HG03025 (cell line): Measurements from ENCODE around the gene EEF2K.

Source experiments
- ATAC-seq: cut with Tn5 transposase; IDR thresholded peaks from one replicate; pipeline ENCODE4 v1.9.1; 2021; ENCODE audit warnings: mild to moderate bottlenecking, moderate library complexity; ENCODE audit not compliant: unreplicated experiment, low FRiP score

The EEF2K gene

DNA sequence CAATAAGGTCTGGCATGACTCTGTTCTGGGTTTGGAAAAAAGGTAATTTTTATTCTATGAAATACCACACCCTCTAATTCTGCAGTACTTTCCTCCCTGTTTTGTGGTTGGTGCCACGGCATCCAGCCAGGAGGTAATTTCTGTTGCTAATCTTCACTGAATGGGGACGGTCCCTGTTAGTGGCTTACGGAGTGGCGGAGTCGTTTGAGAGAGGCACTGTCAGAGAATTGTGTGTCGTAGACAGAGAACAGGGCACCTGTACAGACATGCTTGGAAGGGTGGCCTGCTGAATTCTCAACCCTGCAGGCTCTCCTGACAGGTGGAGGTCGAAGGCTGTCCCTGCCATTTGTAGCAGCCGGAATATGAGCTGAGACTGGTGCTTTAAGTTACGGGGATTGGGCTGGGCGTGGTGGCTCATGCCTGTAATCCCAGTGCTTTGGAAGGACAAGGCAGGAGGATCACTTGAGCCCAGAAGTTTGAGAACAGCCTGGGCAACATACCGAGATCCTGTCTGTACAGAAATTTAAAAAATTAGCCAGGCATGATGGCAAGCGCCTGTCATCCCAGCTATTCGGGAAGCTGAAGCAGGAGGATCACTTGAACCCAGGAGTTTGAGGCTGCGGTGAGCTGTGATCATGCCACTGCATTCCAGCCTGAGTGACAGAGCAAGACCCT, 33.2 kb downstream of the EEF2K start:
- ATAC-seq = no peak

- no peak for ATAC-seq
These were observed 34.1 kb downstream of the EEF2K start for GRCh38 chr16:22240023-22240710.

DNA sequence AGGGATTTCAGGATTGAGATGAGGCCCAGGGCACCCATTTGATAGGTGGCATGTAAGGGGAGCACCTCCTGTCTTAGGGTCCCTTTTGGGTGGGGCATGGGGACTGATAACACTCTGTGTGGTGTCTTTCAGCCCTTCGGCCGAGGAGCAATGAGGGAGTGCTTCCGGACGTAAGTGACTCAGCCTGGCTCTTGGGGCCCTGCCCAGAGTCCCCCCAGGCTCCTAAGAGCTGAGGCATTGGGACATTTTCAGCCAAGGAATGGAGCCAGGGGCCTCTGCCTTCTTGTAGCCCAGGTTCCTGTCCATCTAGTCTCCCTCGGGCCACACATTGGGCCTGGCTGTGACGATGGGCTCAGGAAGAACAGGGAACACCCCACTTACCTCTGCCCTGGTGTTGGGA, 44.4 kb downstream of the EEF2K start:
- no peak for ATAC-seq

DNA sequence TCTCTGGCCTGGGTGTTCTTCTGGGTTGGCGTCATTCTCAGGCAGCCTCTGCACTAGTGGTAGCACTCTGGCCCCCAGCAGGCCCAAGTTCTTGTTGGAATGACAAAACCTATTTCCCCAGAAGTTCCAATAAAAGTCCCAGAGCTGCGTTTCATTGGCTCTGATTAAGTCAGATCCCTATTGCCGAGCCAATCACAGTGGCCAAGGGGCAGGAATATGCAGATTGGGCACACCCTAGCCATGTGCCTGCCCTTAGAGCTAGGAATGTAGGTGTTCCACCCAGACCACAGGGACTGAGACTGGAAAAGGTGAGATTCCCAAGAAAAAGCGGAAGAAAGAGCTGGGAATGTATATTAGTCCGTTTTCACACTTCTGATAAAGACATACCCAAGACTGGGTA, 46.2 kb downstream of the EEF2K start:
- ATAC-seq = no peak

DNA sequence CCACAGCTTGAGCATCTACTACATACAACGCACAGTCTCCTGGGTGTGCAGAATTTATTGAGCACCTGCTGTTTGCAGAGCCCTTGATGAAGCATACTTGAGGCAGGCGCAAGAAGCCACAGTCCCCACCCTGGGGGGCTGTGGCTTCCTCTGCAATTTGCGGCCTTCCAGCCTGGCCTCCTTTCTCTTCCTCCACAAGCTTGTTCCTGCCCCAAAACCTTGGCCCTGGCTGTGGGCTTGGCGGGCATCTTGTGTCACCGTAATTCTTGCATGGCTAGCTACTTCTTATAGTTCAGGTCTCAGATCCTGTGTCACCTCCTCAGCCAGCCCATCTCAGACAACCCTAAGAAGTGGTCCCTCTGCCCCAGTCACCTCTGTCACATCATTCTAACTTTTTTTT, 47.2 kb downstream of the EEF2K start:
- ATAC-seq = no peak

DNA sequence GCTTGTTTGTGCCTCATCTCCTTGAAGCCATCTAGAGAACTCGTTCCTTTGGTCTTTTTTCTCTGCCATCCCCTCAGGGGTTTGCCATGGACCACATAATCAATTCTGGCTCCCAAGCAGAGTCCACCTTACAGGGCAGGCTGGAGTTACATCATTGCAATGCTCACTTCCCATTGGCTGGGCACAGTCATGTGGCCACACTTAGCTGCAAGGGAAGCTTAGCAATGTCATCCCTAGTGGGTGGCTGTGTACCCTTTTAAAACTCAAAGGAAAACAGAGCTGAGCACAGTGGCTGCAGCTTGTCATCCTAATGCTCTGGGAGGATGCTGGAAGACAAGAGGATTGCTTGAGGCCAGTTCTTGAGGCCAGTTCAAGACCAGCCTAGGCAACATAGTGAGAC, 49.3 kb downstream of the EEF2K start:
- no peak for ATAC-seq

- ATAC-seq = no peak
These were observed 51.4 kb downstream of the EEF2K start for GRCh38 chr16:22257440-22257839.

- no peak for ATAC-seq
These were observed 54.4 kb downstream of the EEF2K start for GRCh38 chr16:22260490-22260889.

GRCh38 chr16:22262460-22262859, 56.4 kb downstream of the EEF2K start:
- no peak for ATAC-seq

DNA sequence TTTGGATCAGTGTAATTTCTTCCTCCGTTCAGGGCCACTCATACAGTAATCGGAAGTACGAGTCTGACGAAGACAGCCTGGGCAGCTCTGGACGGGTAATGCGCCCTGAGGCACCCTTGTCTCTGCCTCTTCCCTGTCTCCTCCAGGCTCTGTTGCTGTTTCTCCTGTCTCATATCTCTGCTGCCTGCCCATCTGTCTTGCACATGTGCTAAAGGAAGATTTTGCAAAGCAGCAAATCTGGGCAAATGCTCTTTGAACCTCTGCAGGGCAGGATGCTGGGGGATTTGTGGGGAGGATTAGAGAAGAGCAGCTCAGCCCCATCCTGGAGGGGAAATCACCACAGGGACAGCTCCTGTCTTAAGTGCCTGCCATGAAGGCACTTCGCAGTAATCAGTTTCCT, 58.7 kb downstream of the EEF2K start:
- ATAC-seq = no peak

DNA sequence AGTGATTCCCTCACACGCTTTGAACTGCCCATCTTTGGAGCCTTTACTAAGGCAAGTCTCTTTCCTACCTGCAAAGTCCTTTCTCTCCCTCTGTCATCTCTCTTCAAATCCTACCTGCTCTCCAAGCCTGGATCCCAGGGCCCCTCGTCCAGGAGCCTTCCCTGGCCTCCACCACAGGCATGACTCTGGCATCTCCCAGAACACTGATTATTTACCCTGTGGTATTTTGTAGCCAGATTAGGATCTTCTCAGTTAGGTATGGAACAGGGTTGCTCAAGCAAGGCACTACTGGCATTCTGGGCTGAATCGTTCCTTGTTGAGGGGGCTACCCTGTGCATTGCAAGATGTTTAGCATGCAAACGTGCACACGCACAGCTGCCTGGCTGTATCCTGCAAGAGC, 59.3 kb downstream of the EEF2K start:
- no peak for ATAC-seq

DNA sequence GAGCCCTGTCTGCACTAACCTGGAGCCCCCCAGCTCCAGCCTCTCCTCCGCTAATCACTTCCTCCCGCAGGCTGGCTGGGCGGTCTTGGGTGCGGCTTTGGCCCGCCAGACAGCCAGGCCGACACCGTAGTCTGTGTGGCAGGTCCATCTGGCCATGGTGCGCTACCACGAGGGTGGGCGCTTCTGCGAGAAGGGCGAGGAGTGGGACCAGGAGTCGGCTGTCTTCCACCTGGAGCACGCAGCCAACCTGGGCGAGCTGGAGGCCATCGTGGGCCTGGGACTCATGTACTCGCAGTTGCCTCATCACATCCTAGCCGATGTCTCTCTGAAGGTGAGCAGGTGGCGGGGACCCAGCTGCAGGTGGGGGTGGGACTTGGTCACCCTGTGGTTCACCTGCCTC, 60.5 kb downstream of the EEF2K start:
- no peak for ATAC-seq

DNA sequence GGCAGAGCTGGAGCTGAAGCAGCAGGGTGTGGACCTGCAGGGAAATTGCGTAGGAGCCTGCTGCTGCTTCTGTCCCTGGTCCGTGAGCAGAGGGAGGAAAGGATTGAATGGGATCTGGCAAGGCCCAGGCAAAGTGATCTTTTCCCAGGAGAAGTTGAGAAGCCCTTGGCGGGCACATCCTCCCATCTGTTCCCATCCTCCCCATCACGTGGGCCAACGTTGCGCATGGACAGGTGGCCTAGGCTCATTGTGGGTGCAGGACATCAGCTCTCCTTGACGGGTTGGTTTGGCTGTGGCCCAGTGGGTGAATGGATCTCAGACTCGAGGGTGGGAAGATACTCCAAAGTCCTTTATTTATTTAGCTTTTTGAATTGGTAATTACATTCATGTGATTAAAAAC, 61.7 kb downstream of the EEF2K start:
- no peak for ATAC-seq

DNA sequence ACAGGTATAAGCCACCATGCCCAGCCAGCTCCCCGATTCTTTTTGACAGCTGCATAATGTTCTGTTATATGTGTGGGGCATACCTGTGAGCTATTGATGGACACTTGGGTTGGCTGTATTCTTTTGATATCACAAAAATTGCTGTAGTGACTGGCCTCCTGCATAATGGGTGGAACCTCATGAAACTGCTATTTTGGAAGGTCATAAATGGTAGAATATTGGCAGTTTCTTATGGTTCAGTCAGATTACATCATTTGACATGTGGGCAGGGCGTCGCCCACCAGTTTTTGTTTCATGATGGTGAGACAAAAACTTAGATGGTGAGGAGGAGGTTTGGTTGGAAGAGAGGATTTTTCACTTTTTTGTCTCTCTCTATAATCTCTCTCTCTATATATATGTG, 64.4 kb downstream of the EEF2K start:
- no peak for ATAC-seq

DNA sequence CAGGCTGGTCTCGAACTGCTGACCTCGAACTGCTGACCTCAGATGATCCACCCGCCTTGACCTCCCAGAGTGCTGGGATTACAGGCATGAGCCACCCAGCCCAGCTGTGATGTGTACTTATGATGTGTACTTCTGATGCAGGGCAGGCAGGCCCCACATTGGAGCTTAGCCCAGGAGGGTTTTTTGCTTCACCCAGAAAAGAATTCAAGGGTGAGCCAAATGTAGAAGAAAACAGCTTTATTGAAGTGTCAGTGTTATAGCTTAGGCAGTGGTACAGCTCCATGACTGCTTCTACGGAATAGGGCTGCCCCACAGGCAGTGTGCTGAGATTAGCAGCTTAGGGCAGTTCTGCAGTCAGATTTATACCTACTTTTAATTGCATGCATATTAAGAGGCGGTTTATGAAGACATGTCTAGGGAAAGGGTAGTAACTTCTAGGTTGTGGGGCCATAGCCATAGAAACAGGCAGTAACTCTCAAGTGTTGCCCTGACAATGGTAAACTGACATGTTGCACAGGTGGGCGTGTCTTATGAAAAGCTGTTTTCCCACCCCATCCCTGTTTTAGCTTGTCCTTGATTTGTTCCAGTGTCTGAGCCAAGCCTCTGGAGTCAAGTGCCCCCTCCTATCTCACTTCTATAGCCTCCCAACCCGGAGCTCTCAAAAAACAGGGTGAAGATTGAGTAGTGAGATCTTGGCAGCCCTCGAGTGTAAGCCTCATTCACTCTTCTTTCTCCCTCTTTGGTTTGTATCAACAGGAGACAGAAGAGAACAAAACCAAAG, 67.0 kb downstream of the EEF2K start:
- ATAC-seq = no peak

DNA sequence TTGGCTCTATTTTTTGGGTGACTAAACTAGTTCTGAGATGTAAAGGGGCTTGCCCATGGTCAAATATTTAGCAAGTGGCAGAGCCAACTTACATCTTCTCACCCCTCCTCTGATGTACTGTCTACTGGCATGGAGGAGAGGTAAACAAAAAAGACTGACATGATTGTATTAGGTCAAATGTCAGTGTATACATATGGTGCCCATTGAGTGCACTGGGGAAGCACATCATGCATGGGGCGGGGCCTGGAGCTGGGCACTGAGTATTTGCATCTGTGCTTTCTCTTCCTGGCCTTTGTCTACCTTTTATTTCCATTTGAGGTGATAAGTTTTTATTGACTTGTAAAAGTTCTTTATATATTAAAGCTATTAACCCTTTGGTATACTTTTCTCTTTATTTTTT, 68.8 kb downstream of the EEF2K start:
- no peak for ATAC-seq

GRCh38 chr16:22278441-22279230, 72.6 kb downstream of the EEF2K start:
- ATAC-seq = no peak

DNA sequence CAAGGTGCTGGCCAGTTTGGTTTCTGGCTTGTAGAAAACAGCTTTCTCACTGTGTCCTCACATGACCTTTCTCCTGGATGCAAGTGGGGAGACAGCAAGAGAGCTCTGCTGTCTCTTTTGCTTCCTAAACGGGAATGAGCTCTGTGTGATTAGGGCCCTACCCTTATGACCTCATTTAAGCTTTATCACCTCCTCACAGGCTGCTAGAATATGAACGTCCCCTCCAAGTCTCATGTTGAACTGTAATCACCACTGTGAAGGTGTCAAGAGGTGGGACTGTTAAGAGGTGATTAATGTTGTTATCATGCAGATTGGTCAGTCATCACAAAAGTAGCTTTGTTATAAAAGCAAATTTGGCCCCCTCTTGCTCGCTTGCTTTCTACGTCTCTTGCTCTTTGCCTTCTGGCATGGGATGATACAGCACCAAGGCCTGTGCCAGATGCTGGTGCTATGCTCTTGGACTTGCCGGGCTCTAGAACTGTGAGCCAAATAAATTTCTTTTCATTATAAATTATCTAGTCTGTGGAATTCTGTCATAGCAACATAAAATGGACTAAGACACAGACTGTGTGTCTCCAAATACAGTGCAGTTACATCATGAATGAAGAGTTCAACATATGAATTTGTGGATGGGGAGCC, 76.3 kb downstream of the EEF2K start:
- ATAC-seq = no peak

DNA sequence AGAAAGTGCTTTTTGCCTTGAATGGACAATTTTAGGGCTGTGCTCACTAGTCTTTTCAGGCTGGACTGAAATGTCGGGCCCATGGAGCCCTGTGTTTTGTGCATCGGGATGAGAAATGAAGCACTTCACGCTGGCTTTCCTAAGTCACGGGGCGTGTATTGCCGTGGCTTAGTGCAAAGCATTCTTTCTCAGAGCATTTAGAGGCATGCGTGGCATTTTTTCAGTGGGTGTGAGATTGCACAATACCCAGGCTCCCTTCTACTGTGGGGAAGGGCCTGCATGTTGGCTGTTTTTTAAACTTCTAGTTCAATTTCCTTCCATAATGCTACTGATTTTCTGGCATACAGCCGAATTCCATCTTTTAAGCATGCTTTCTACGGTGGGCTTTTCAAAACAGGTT, 78.6 kb downstream of the EEF2K start:
- ATAC-seq = no peak

- ATAC-seq = no peak
These were observed 79.0 kb downstream of the EEF2K start for GRCh38 chr16:22285080-22285479.
